Left kidney (tissue), 2 donors: Measurements from ENCODE around the gene SHISAL1. TPM values are rescaled to one million over a fixed set of nuclear protein-coding genes. Genes with fewer than 3 reads are reported as not detected.

Experiments used
- DNase-seq: peaks from one replicate; pipeline ENCODE4 v3.0.0-alpha.2; 2013
- polyA plus RNA-seq: library from polyadenylated mRNA; unstranded; fragments of 120-200 nt; gene quantifications from one replicate; pipeline ENCODE4 v1.2.1, GENCODE V29; 2013; ENCODE audit not compliant: insufficient read length

The SHISAL1 gene
- polyA plus RNA-seq, 1 donor = 2.3 TPM

DNA sequence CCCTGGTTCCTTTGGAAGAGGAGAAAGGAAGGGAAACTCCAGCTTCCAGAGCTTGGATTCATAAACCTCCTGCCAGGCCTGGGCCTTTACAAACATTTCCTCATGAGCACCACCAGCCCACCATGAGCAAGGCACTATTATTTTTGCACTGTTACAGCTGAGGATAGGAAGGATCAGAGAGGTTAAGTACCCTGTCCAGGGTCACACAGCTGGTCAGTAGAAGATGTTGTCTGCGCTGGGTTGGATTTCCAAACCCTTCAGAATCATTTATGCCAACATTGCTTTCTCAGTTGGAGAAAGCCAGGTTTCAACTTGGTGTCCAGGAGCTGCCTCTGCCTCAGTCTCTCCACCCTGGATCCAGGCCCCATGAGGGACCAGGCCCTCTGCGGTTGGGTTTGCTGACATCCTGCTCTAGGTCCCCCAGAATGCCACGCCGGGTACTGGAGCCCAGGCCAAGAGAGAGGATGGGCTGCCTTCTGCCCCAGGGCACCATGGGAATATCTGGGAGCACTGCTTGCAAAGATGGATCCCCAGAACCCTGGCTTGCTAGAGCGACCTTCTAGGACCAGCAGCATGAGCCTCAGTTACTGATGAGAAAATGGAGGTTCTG, 29.7 kb upstream of the SHISAL1 start:
- no peak for DNase-seq

DNA sequence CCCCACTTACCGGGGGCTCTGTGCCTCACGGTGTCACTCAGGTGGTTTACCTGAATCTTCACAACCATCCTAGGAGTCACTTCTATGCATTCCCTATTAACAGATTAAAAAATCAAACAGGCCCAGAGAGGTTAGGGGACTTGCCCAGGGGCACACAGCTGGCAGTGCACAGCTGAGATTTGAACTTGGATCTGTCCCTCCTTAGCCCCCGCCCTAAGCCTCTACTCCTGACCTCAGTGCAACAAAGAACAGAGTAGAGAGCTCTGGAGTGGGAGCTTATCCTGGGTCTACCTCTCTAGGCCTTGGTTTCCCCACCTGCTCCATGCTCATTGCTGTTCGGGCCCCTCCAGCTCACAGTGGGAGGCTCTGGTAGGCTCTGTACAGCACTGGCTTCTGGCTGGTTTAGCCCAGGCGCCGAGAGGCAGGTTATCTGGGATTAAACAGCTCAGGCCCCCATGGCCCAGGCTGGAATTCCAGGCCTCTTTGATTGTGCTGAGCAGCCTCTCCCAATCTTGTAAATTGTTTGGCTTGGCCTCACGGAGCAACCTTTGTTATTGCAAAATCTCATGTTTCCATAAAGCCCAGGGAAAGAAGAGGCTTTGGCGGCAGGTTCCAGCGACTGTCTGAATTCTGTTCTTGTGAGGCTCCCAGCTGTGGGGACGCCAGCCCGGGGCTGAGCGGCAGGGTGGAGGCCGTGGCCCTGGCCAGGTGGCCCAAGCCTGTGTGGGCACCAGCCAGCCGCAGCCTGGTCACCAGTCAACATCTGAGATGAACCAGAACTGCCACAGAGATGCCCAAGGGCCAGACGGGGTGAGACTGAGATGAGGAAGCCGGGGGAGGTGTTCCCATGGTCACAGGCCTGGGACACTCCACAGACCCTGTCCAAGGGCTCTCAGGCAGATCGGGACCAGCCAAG, 28.9 kb upstream of the SHISAL1 start:
- DNase-seq = no peak

DNA sequence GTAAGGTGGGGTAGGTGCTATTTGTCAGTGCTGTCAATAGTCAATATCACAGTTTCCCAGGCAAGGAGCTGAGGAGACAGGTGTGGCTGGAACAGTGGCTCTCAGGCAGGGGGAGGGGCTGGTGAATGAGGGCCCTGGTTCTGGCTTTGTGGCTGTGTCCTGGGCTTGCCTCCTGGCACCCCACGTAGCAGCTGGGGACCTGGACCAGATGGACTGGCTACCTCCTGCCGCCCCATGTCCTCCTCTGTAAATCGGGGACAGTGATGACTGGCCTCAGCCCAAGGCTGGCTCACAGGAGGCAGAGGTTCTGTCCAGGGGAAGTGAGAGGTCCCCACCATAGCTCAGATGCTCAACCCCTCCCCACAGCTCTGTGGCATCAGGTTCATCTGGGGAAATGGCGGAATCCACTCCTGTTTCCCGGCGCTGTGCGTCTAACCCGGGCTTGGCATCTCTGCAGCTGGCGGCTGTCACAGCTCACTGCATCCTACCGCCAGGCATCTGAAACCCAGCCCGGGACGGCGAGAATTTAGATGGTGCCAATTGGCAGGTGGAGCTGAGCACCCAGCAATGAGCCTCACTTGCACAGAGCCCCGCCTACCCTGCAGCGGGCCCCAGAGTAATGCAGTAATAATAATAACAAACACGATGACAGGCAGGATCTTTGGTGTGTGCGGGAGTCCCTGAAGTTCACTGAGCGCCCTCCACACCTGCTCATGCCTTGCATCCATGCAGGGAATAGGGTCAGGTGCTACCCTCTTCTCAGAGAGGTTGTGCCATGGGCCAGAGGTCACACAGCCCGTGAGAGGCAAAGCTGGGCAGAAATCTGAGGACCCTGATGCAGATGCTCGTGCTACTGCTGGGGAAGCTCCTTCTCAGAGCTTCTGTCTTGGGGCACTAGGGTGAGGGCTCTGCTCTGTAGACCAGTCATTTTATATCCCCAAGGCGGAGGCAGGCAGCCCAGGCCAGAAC, 27.8 kb upstream of the SHISAL1 start:
- DNase-seq = no peak

DNA sequence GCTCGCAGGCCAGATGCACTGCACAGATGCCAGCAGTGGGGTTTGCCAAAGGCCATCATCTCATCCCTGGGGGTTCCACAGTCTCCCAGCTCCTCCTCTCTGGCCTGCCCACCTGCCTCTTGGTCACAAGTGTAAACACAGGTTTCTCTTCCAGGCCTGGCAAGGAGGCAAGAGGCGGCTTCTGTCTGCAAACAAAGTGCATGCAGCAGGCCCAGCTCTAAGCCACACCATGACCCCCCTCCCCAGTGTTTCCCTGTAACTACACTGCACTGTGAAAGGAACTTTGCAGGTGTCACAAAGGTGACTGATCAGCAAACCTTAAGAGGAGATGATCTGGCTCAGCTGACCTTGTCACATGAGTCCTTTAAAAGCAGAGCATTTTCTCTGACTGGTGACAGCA, 26.2 kb upstream of the SHISAL1 start:
- DNase-seq = no peak

DNA sequence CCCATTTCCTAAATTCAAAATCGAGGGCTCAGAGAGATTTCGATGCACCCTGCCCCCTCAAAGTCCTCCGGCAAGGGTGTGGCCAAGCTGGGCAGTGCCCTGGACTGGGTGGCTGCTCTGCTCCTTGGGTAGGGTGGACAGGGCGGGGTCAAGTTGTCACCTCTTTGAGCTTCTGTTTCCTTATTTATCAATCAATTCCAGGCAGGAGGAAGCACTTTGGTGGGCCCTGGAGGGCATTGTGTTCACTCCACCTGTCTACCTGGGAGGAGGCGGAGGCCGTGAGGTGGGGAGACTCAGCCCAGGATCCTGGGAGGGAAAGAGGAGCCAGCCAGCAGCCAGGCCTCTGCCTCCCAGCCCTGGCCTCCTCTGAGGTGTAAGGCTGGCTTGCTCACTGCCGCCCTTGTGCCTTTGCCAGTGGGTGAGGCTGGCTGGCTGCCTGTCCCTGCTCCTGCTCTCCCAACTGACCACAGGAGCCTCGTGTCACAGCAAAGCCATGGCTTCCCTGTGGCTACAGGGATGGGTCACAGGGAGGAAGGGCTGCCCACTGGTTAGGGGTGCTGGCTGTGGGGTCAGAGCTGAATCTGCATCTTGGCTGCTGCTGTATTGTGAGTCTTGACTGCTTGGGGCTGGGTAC, 25.5 kb upstream of the SHISAL1 start:
- DNase-seq = no peak

DNA sequence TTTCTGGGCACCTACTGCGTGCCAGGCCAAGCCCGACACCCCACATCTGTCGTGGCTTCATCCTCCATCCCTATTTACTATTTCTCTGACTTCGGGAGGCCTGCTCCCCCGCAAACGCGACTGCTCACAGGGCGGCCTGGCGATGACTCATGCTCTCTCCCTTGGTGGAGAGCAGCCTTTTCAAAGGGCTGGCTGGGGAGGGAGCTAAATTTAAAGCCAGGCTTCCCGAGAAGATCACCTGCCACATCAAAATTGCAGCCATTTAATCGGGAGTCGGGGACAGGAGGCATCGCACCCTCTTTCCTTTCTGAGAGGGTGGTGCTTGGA, 24.9 kb upstream of the SHISAL1 start:
- no peak for DNase-seq

DNA sequence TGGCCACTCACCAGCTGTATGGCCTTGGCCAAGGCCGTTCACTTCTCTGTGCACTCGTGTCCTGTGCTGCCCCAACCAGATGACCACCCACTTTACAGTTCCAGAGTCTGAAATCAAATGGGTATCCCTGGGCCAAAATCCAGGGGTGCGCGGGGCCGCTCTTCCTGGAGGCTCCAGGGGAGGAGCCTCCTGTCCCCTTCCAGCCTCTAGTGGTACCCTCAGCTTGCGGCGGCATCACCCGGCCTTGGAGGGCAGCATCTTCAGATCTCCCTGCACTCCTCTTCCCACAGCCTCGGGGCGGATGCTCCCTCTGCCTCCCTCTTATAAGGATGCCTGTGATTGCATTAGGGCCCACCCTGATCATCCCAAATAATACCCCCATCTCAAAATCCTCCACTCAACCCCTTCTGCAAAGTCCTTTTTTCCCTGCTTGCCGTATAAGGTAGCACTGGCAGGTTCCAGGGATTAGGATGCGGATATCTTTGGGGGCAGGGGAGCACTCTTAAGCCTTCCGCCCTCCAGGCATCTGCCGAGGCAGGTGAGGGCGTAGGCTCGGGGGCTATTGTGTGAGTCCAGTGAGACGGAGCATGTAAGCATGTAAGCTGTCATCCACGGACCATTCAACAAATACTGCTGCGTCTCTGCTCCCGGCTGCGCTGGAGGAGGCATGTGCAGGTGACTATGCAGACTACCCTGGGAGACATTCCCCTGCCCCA, 24.4 kb upstream of the SHISAL1 start:
- no peak for DNase-seq

DNA sequence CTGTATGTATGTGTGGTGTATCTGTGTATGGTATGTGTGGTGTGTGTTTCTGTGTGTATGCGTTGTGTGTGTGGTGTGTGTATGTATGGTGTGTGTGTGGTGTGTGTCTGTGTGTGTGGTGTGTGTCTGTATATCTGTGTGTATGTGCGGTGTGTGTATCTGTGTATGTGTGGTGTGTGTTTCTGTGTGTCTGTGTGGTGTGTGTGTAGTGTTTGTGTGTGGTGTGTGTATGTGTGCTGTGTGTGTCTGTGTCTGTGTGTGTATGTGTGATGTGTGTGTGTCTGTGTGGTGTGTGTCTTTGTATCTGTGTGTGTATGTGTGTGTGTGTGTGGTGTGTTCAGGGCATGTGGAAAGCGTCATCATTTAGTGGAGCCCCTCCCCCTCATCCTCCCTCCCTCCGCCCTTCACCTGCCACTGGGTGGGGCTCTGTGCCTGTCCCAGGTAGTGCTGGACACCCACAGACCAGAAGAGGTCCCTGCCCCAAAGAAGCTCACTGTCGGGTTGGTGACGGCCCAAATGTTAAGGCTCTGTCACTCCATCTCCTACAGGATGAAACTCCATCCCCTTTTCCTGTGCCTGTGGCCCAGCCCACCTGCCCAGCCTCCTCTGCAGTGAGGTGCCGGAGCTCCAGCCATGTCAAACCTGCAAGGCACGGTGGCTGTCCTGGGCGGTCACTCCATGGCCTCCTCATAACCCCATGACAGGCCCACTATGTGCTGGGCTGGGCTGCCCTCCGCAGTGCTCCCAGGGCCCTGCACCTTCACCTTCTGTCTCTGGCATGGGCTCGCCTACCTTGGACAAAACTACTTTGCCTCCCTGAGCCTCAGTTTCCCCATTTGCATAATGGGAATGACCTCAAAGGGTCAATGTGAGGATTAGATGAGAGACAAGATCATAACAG, 23.4 kb upstream of the SHISAL1 start:
- no peak for DNase-seq

DNA sequence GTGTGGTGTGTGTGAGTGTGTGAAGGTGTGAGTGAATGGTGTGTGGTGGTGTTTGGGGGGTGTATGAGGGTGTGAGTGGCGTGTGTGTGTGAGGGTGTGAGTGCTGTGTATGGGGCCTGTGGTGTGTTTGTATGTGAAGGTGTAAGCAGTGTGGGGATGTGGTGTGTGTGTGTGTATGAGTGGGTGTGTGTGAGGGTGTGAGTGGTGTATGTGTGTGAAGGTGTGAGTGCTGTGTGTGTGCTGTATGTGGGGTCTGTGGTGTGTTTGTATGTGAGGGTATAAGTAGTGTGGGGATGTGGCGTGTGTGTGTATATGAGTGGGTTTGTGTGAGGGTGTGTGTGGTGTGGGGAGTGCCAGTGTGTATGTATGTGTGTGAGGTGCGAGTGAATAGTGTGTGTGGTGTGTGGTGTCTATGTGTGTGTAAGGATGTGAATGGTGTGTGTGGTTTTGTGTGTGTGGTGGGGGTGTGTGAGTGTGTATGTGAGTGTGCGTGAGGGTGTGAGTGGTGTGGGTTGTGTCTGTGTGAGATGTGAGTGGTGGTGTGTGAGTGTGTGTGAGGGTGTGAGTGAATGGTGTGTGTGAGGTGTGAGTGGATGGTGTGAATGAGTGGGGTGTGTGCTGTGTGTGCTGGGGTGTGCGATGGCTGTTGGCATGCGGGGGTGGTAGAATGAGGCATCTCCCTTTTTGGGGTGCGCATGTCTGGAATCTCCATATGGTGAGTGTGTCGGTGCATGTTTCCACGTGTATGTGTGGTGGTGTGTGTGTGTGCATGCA, 22.5 kb upstream of the SHISAL1 start:
- no peak for DNase-seq

DNA sequence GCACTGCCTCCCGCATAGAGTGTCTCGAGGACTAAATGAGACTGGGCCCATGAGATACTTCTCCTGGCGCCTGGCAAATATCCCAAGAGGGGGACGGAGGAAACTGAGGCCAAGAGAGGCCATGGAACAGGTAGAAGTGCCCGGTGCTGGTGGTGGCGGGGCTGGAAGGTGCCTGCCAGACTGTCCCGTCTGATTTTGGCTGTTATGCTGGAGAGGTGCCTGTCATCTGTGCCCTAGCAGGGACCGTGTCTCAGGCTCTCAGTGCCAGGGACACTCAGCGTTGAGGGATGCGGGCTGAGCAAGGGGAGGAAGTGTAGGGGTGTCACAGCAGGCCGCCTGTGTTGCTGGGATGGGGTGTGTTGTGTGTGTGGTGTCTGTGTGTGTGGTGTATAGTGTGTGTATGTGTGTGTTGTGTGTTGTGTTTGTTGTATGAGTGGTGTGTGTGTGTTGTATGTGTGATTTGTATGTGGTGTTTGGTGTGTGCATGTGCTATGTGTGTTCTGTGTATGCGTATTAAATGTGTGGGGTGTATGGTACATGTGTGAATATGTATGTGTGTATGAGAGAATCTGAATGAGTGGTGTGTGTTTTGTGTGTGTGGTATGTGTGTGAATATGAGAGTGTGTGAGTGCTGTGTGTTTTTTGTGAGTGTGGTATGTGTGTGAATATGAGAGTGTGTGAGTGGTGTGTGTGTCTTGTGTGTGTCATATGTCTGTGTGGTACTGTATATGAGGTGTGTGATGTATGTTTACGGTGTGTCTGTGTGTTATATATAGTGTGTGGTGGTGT, 21.3 kb upstream of the SHISAL1 start:
- no peak for DNase-seq

DNA sequence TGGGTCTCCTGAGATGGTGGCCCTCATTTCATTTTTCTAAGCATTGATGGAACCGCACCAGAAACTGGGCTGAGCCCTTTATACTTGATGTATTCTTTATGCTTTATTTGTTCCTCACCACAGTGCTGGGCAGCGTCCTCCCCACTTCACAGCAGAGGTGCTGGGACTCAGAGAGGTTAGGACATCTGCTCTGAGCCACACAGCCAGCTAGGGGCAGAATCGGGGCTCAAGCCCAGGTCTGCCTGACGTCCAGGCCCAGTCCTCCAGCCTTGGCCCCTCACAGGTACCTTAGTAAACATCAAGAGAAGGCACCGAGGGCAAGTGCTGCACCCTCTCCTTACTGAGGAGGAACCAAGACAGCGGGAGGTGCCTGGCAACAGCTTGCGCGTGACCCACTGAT, 20.2 kb upstream of the SHISAL1 start:
- no peak for DNase-seq

DNA sequence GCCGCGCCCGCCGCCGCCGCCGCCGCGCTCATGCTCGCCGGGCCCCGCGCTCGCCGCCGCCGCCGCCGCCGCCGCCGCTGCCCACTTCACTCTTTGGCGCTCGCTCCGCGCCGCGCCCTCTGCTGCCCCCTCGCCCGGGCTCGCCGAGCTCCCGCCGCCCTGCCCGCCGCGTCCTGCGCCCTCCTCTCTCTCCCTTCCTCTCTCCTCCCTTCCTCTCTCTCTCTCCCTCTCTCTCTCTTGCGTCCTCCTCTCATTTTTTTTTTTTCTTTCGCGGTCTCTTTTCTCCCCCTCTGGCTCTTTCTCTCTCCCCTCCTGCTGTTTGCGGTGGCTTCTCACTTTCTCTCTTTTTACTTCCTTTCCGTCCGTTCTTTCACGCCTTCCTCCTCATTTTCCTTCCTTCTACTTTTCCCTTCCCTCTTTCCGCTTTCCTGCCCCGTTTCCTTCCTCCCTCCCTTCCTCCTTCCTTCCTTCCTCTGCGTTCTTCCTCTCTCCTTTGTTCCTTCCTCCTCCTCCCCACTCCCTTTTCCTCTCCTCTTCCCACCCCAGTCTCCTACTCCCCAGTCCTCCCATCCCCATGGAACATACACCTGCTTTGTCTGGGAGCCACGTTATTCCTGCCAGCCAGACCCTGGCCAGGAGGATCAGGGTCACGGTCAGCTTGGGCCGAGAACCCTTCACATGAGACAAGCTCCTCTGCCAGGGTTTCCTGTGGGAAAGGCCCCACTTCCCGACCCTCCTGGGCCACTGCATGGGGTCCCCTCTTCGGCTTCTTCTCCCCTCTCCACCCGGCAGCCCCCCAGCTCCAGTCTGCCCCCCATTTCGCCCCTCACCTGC, 19.3 kb upstream of the SHISAL1 start:
- no peak for DNase-seq

DNA sequence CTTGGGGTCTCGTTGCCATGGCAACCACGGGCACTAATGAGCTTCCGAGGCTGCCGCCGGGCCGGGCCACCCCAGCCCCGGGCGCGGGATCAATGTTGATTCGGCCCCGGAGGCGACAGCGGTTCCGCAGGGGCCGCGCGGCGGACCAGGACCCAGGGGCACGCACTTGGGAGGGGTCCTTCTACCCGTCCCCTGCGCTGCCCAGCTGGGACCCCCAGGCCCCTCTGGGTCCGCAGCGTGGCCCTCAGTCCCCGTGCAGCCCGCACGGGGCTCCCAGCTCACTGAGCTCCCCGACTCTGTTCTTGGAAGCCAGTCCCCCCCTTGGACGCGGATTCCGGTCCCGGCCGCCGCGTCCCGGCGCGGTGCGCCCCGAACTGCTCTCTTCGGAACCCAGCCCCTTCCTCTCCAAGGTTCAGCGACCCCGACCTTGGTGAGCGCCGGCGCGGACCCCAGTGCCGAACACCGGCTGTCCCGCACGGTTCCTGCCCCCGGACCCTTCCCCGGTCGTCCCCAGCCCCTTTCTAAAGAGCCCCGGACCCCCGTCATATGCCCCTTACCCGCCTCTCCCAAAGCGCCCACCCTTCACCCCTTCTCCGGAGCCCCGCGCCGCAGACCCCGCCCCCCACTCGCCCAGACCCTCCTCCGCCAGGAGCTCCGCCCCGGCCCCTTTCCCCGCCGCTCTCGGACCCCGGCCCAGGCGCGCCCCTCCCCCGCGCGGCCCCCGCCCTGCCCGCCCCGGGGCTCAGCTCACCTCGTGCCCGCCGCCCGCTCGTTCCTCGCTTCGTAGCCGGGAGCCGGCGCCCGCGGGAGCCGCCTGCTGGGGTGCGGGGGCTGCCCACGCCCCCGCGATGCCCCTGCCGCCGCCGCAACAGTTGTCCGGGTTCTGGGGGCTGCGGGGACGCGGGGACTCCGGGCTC, 18.3 kb upstream of the SHISAL1 start:
- DNase-seq = no peak

DNA sequence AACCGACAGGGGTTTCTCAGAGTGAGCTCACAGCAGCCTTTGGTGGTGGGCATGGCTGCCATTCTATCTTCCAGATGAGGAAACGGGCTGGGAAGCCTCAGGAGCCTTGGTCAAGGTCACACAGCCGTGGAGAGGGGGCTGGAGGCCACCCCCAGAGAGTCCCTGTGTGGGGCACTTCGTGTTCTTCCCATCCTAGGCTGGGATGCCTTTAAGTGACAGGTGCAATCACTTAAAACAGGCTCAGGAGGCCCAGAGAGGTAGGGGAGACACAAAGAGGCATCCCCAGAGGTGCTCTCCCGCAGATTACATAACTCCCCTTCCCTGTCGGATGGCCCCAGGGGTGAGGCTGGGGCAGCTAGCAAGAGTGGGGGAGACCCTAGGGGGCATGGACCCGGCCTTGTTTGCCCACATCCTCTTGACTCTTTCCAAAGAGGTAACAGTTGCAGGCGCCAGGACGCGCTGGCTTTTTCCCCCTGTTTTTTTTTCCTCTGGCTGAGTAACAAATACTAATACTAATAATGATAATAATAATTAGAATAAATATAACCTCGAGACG, 17.5 kb upstream of the SHISAL1 start:
- no peak for DNase-seq

DNA sequence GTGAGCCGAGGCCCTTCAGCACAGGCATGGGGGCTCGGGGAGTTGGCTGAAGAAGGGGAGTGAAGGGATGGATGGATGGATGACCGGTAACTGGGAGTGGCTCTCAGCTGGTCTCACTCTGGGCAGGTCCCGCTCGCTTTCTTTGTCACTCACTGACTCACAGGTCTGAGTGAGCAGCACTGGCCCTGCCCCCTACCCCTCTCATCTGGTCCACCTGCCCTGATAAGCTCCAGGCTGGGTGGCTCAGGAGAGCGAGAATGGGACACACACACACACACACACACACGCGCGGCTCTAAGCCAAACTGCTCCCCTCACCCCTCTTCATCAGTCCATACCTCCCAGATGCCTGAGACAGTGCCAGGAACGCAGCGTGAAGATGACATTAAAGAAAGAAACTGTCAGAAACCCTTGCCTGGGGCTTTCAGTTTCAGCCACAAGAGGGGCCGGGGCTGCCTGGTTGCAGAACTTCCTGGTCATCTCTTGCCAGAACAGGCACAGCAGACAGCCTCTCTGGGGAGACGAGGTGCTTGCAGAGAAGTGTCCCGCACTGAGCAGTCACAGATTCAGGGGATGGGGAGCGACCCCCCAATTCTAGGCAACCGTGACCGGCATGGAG, 16.5 kb upstream of the SHISAL1 start:
- DNase-seq = no peak

DNA sequence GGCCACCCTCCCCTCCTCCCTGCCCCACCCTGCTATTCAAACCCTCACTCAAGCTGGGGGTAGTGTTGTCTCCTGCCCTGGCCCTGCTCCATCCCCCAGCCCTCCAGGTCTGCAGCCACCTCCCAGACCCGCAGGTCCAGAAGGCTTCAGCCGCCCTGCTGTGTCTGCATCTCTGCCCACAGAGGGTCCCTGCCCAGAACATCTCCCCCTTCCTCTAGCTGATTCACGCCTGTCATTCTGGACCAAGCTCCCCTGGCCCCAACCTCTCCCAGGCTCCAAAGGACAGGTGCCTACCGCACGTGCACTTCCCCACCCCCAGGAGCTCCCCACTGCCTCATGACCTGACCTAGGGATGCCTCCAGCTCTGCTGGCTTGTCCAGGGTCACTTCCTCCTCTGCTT, 16.0 kb upstream of the SHISAL1 start:
- no peak for DNase-seq
